B cell (primary cell): ENCODE results near the gene SFTPD. TPM values are rescaled to one million over a fixed set of nuclear protein-coding genes. Genes with fewer than 3 reads are reported as not detected.

Experiments used
- ATAC-seq: fragments of 200-7000 bp; cut with Tn5 transposase; one replicate; pipeline ENCODE4 v1.10.0; 2021; ENCODE audit warnings: low read depth, mild to moderate bottlenecking, moderate number of reproducible peaks, moderate library complexity
- CTCF ChIA-PET: fragments of 350-600 bp; sonication (Branson Sonifier 250); formaldehyde crosslinking; loops from one replicate; lab custom pipeline; 2021; ENCODE audit warnings: antibody characterized with exemption, inconsistent platforms; lab: Charles Lee
- POLR2A ChIA-PET: fragments of 350-600 bp; sonication (Branson Sonifier 250); formaldehyde crosslinking; loops from one replicate; lab custom pipeline; 2021; ENCODE audit warnings: antibody characterized with exemption; lab: Charles Lee
- DNase-seq: peaks from one replicate; pipeline ENCODE4 v3.0.0; 2013
- H2AFZ ChIP-seq: 2 replicates; pipeline ENCODE4 v1.6.1; 2012; ENCODE audit warnings: mild to moderate bottlenecking, low read depth, low read length; ENCODE audit not compliant: insufficient read depth, poor library complexity, severe bottlenecking
- H3K27ac ChIP-seq, 2 donors: 1 replicate in 1 of 2; 2 replicates in 1 of 2; pipeline ENCODE4 v1.5.1; 2012 to 2013; ENCODE audit warnings: low read length in 2 of 2, mild to moderate bottlenecking in 2 of 2, moderate library complexity in 1 of 2
- H3K27me3 ChIP-seq, 4 experiments: fragments of 200-600 bp in 1 of 4; sonication (generic) in 1 of 4; replicated peaks in 1 of 4; 1 replicate in 2 of 4; 2 replicates in 2 of 4; pipeline versions ENCODE4 v1.6.1 to v1.7.0; 2013 to 2016; ENCODE audit warnings: low read length in 3 of 4, mild to moderate bottlenecking in 2 of 4, mixed read lengths in 1 of 4, moderate library complexity in 1 of 4; ENCODE audit not compliant: insufficient read depth in 4 of 4, control insufficient read depth in 3 of 4; ENCODE audit errors: control extremely low read depth in 1 of 4
- H3K36me3 ChIP-seq, 2 experiments: replicated peaks in 1 of 2; 1 replicate in 1 of 2; 2 replicates in 1 of 2; pipeline versions ENCODE4 v1.6.1 to v1.7.1; 2013; ENCODE audit warnings: low read length in 1 of 2; ENCODE audit not compliant: insufficient read depth in 2 of 2, control insufficient read depth in 1 of 2; ENCODE audit errors: control extremely low read depth in 1 of 2, extremely low read depth in 1 of 2
- H3K4me1 ChIP-seq, 2 donors: fragments of 200-600 bp in 1 of 2; sonication (generic) in 1 of 2; 1 replicate in 1 of 2; 2 replicates in 1 of 2; pipeline versions ENCODE4 v1.5.1 to v1.6.1; 2013 to 2017; ENCODE audit warnings: low read length in 2 of 2; ENCODE audit not compliant: control insufficient read depth in 2 of 2, insufficient read depth in 2 of 2
- H3K4me2 ChIP-seq: replicated peaks from 2 replicates; pipeline ENCODE3; 2012; ENCODE audit warnings: mild to moderate bottlenecking, low read depth, low read length; ENCODE audit not compliant: poor library complexity, severe bottlenecking
- H3K4me3 ChIP-seq, 5 experiments: fragments of 200-600 bp in 1 of 5; sonication (generic) in 1 of 5; 1 replicate in 3 of 5; 2 replicates in 2 of 5; pipeline versions ENCODE4 v1.5.1 to v1.7.0; 2011 to 2016; ENCODE audit warnings: low read length in 4 of 5, mild to moderate bottlenecking in 4 of 5, low read depth in 2 of 5, control low read depth in 1 of 5, moderate library complexity in 1 of 5; ENCODE audit not compliant: insufficient read depth in 1 of 5; ENCODE audit errors: control extremely low read depth in 1 of 5, extremely low read depth in 1 of 5
- H3K79me2 ChIP-seq: fragments of 200-600 bp; sonication (generic); one replicate; pipeline ENCODE4 v1.6.0; 2016; ENCODE audit warnings: low read length; ENCODE audit not compliant: control insufficient read depth, insufficient read depth
- H3K9ac ChIP-seq: fragments of 200-600 bp; sonication (generic); 2 replicates; pipeline ENCODE4 v1.6.1; 2017; ENCODE audit warnings: mild to moderate bottlenecking, low read length, moderate library complexity
- H3K9me3 ChIP-seq, 3 donors: one replicate each; pipeline versions ENCODE4 v1.6.1 to v1.7.1; 2013; ENCODE audit warnings: low read length in 2 of 3; ENCODE audit not compliant: control insufficient read depth in 2 of 3, insufficient read depth in 1 of 3; ENCODE audit errors: control extremely low read depth in 1 of 3
- H4K20me1 ChIP-seq: 2 replicates; pipeline ENCODE4 v1.6.0; 2012; ENCODE audit warnings: mild to moderate bottlenecking, low read length; ENCODE audit not compliant: insufficient read depth, control insufficient read depth, poor library complexity, severe bottlenecking
- H3K27ac Mint-ChIP-seq: one replicate; pipeline ENCODE4 v1.8.0; 2021; ENCODE audit warnings: mixed read lengths
- H3K27me3 Mint-ChIP-seq: one replicate; pipeline ENCODE4 v1.8.0; 2021; ENCODE audit warnings: mixed read lengths
- H3K4me1 Mint-ChIP-seq: one replicate; pipeline ENCODE4 v1.8.0; 2021; ENCODE audit warnings: mixed read lengths
- H3K4me3 Mint-ChIP-seq: one replicate; pipeline ENCODE4 v1.8.0; 2021; ENCODE audit warnings: mixed read lengths
- H3K9me3 Mint-ChIP-seq: one replicate; pipeline ENCODE4 v1.8.0; 2022; ENCODE audit warnings: mixed read lengths; ENCODE audit not compliant: insufficient read depth
- EZH2 ChIP-seq: IDR thresholded peaks from 2 replicates; pipeline ENCODE4 v1.6.1; 2012; ENCODE audit warnings: borderline replicate concordance, low read depth, mild to moderate bottlenecking, moderate library complexity, low read length; ENCODE audit not compliant: insufficient read depth, poor library complexity, severe bottlenecking
- WGBS: methylation state at CpG from one replicate; pipeline ENCODE4 v1.1.5; 2013; ENCODE audit warnings: missing lambda C conversion rate; ENCODE audit not compliant: insufficient coverage; 5-methylcytosine and 5-hydroxymethylcytosine counted together
- intact Hi-C: fragments of 100-400 bp; cut with micrococcal nuclease; formaldehyde crosslinking; loops from one replicate; pipeline ENCODE4 v1.10.0; 2022
- polyA minus RNA-seq: library from RNA; depleted of rRNA, polyadenylated mRNA; stranded (reverse); fragments of >200 nt; gene quantifications from 2 replicates; pipeline ENCODE4 v1.2.3, GENCODE V29; 2012
- polyA plus RNA-seq: library from polyadenylated mRNA; depleted of rRNA; stranded (reverse); fragments of >200 nt; gene quantifications from 2 replicates; pipeline ENCODE4 v1.2.3, GENCODE V29; 2012
- total RNA-seq, 2 donors: library from RNA; stranded (reverse); fragments of 120-200 nt in 1 of 2; gene quantifications; 1 replicate in 1 of 2; 2 replicates in 1 of 2; pipeline versions ENCODE4 v1.2.3 to v1.2.4, GENCODE V29; 2013 to 2022
- TF ChIP-seq, protein P1 (sequence below): fragments of 200-600 bp; IDR thresholded peaks from one replicate; pipeline ENCODE4 v1.8.0; 2022; ENCODE audit warnings: antibody characterized with exemption, mild to moderate bottlenecking

SFTPD gene
- 0.59 TPM in 1 of 2 replicates, not detected in the other for total RNA-seq
- 0.21 TPM for total RNA-seq (2013)
- polyA plus RNA-seq: 0.24 and 0.55 TPM in 2 replicates
- not detected in 2 replicates for polyA minus RNA-seq

DNA sequence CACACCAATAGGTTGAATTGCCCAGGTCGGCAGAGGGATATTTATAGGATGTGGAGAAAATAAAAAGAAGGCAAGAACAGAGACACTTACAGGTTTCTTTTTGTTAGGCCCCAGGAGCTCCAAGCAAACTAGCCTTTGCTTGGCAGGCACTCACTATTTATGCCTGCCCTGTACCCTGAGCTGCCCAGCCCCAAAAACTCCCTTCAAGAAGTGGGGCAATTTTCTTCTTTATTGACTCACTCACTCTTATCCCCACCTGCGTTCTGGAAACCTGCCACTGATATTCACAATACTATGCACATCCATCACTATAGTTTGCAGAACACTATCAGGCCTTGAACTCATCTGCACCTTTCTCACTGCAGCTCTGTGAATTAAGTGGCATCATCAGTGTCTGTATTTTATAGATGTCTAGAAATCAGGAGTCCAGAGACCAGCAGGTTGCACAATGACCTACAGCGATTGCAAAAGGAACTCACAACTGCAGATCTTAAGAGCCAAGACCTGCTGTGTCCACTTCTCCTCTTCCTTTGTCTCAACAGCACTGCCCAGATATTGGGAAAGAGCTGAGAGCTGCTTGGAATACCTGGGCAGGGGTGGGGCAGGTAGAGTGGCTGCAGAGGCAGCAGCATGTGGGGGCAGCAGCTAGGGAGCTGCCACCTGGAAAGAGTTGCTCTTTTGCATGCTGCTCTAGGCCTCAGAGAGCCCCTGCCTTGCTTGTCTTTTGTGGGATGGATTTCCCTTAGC lies at the start of gene SFTPD:
TSS of gene SFTPD (minus strand) at position 130 of the 747 bp plus-strand sequence. CDS start 2,446 bp downstream, outside the sequence.
- Mint-ChIP-seq H3K27me3 (peaks cover 10% of the 10 kb centered on the region), H3K9me3 (peaks cover 15% of the 10 kb centered on the region), H3K4me1 (no peaks in the 10 kb centered on the region), H3K4me3 (no peak within 1 kb of the TSS), H3K27ac (peak within 1 kb of the TSS; percentile 20)
- Histone ChIP-seq H3K27me3 (peaks cover 0 to 2% (median under 1%) of the 10 kb centered on the region in 4 experiments), H3K4me3 (no peak within 1 kb of the TSS), H3K36me3 (no peaks in the 10 kb centered on the region), H3K9me3 (peaks cover 0 to 30% (median 16%) of the 10 kb centered on the region in 3 donors), H3K9ac (no peak within 1 kb of the TSS), H4K20me1 (no peaks in the 10 kb centered on the region), H3K4me1 (no peaks in the 10 kb centered on the region), H3K79me2 (no peaks in the 10 kb centered on the region), H2AFZ (no peak within 1 kb of the TSS), H3K27ac (no peak within 1 kb of the TSS), H3K4me2 (no peak within 1 kb of the TSS)
- POLR2A ChIA-PET: no interaction called here
- CTCF ChIA-PET: no interaction called here
- TF ChIP-seq EZH2: no peak
- TF ChIP-seq, protein P1, sequence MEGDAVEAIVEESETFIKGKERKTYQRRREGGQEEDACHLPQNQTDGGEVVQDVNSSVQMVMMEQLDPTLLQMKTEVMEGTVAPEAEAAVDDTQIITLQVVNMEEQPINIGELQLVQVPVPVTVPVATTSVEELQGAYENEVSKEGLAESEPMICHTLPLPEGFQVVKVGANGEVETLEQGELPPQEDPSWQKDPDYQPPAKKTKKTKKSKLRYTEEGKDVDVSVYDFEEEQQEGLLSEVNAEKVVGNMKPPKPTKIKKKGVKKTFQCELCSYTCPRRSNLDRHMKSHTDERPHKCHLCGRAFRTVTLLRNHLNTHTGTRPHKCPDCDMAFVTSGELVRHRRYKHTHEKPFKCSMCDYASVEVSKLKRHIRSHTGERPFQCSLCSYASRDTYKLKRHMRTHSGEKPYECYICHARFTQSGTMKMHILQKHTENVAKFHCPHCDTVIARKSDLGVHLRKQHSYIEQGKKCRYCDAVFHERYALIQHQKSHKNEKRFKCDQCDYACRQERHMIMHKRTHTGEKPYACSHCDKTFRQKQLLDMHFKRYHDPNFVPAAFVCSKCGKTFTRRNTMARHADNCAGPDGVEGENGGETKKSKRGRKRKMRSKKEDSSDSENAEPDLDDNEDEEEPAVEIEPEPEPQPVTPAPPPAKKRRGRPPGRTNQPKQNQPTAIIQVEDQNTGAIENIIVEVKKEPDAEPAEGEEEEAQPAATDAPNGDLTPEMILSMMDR: no peak
- whole genome bisulfite sequencing: 100% methylated on average over 1 of the region's 3 CpGs
- ATAC-seq (no peak), DNase-seq (no peak)
- intact Hi-C loops: no loop called here

DNA sequence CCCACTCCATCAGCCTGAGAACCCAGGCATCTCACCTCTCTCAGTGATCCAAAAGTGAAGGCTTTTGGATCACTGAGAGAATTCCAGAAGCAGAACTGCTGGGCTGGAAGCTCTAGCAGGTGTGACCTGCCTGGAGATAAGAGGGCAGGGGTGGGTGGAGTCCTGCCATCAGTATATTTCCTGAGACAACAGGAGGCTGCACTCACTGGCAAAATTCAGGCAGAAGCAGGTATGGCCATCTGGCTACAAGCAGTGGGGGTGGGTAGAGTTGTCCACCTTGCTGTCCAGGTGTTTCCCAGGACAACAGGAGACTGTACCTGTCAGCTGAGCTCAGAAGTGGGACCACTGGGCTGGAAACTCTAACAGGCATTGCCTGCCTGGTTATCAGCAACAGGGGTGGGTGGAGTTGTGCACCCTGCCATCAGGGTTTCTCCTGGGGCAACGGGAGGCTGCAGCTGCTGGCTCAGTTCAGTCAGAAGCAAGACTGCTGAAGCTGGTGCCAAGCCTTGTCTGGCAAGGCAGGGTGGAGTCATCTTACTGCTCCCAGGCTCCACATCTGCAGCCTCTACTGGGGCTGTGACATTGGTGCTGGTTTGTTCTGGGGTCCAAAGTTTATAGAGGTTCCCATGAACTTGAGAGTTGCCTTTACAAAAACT lies 47.2 kb upstream of the SFTPD start:
- ChIA-PET POLR2A (no interaction called here), CTCF (no interaction called here)
- no peaks in the 10 kb centered on the region for H3K9me3 ChIP-seq
- Mint-ChIP-seq H3K4me3 (no peak overlapping the region), H3K4me1 (no peaks in the 10 kb centered on the region), H3K27me3 (peaks cover 21% of the 10 kb centered on the region), H3K9me3 (no peaks in the 10 kb centered on the region), H3K27ac (no peak overlapping the region)
- H3K4me1 ChIP-seq: no peaks in the 10 kb centered on the region
- H3K4me2 ChIP-seq: no peak overlapping the region
- H3K79me2 ChIP-seq: no peaks in the 10 kb centered on the region
- TF ChIP-seq EZH2: no peak
- TF ChIP-seq, protein P1: no peak
- no peak overlapping the region for H2AFZ ChIP-seq
- DNase-seq: no peak
- intact Hi-C loops: no loop called here
- 63% methylated on average over 1 of the region's 1 CpG for WGBS
- H3K4me3 ChIP-seq: no peak overlapping the region
- no peaks in the 10 kb centered on the region for H4K20me1 ChIP-seq
- peaks cover 0 to 10% (median 1%) of the 10 kb centered on the region in 4 experiments for H3K27me3 ChIP-seq
- no peak overlapping the region for H3K9ac ChIP-seq
- no peak for ATAC-seq
- no peaks in the 10 kb centered on the region for H3K36me3 ChIP-seq
- no peak overlapping the region for H3K27ac ChIP-seq
